Thoracic aorta (tissue), 2 donors: Measurements from ENCODE around the gene ACTN1. TPM values are rescaled to one million over a fixed set of nuclear protein-coding genes. Genes with fewer than 3 reads are reported as not detected.

ENCODE experiments used
- ATAC-seq: fragments of 150-250 bp; one replicate; pipeline ENCODE4 v1.8.0; 2017; ENCODE audit warnings: low read depth; ENCODE audit not compliant: insufficient number of reproducible peaks, low FRiP score
- DNase-seq: peaks from one replicate; pipeline ENCODE4 v3.0.0-alpha.2; 2020; ENCODE audit warnings: low spot score
- H3K27ac ChIP-seq, 2 donors: fragments of 200-600 bp; sonication (generic); 1 replicate in 1 of 2; 2 replicates in 1 of 2; pipeline ENCODE4 v1.5.1; 2016; ENCODE audit warnings: mild to moderate bottlenecking in 2 of 2, moderate library complexity in 2 of 2
- H3K27me3 ChIP-seq: fragments of 200-600 bp; sonication (generic); replicated peaks from 2 replicates; pipeline ENCODE4 v1.6.0; 2016; ENCODE audit warnings: mild to moderate bottlenecking; ENCODE audit not compliant: insufficient read depth
- H3K36me3 ChIP-seq: fragments of 200-600 bp; sonication (generic); one replicate; pipeline ENCODE4 v1.5.1; 2016
- H3K4me1 ChIP-seq, 2 donors: fragments of 200-600 bp; sonication (generic); 1 replicate in 1 of 2; 2 replicates in 1 of 2; pipeline versions ENCODE4 v1.5.1 to v1.6.0; 2016; ENCODE audit warnings: low read depth in 2 of 2, mild to moderate bottlenecking in 1 of 2; ENCODE audit not compliant: control insufficient read depth in 1 of 2
- H3K4me3 ChIP-seq: fragments of 200-600 bp; sonication (generic); 2 replicates; pipeline ENCODE4 v1.5.1; 2016; ENCODE audit warnings: mild to moderate bottlenecking
- H3K9me3 ChIP-seq: fragments of 200-600 bp; sonication (generic); 2 replicates; pipeline ENCODE4 v1.5.1; 2016
- CTCF ChIP-seq: fragments of 200-600 bp; sonication (generic); IDR thresholded peaks from one replicate; pipeline ENCODE4 v1.5.1; 2019; ENCODE audit warnings: antibody characterized with exemption
- total RNA-seq, 2 donors: library from RNA; depleted of rRNA; stranded (reverse); fragments of >200 nt; gene quantifications; one replicate each; pipeline versions ENCODE4 v1.1.0 to v1.2.3, GENCODE V29; 2016

ACTN1 gene
- total RNA-seq, 2 donors from 2014 or later: 1,201 to 1,291 TPM

- no peak for ATAC-seq
- Histone ChIP-seq H3K9me3 (no peaks in the 10 kb centered on the region), H3K27ac (peak overlapping the region; percentile 94 to 95), H3K4me3 (peak overlapping the region; percentile 65), H3K36me3 (no peaks in the 10 kb centered on the region), H3K4me1 (peaks cover 74 to 97% of the 10 kb centered on the region in 2 donors), H3K27me3 (no peaks in the 10 kb centered on the region)
- DNase-seq: no peak
- no peak for TF ChIP-seq CTCF
Observed at GRCh38 chr14:68951800-68952530, 27.1 kb downstream of the ACTN1 start.

GRCh38 chr14:68951035-68951797 is 27.9 kb downstream of the ACTN1 start:
- TF ChIP-seq CTCF: no peak
- Histone ChIP-seq H3K4me1 (peaks cover 74 to 97% of the 10 kb centered on the region in 2 donors), H3K36me3 (no peaks in the 10 kb centered on the region), H3K27me3 (no peaks in the 10 kb centered on the region), H3K4me3 (peak overlapping the region; percentile 65), H3K9me3 (no peaks in the 10 kb centered on the region), H3K27ac (peak overlapping the region; percentile 94 to 95)
- ATAC-seq (peak; percentile 30), DNase-seq (peak; percentile 93)

GRCh38 chr14:68950111-68950510 is 29.0 kb downstream of the ACTN1 start:
- Histone ChIP-seq H3K9me3 (no peaks in the 10 kb centered on the region), H3K4me1 (peaks cover 74 to 97% of the 10 kb centered on the region in 2 donors), H3K4me3 (no peak overlapping the region), H3K36me3 (no peaks in the 10 kb centered on the region), H3K27me3 (no peaks in the 10 kb centered on the region), H3K27ac (peak overlapping the region; percentile 94 to 97)
- DNase-seq: no peak
- no peak for ATAC-seq
- no peak for TF ChIP-seq CTCF

- H3K4me3 ChIP-seq: peak overlapping the region; percentile 51
- no peaks in the 10 kb centered on the region for H3K9me3 ChIP-seq
- ATAC-seq (no peak), DNase-seq (no peak)
- no peaks in the 10 kb centered on the region for H3K36me3 ChIP-seq
- H3K4me1 ChIP-seq: peaks cover 73 to 97% of the 10 kb centered on the region in 2 donors
- TF ChIP-seq CTCF: no peak
- H3K27ac ChIP-seq: peak overlapping the region; percentile 94 to 97
- no peaks in the 10 kb centered on the region for H3K27me3 ChIP-seq
Observed at GRCh38 chr14:68949601-68949965, 29.5 kb downstream of the ACTN1 start.
